GM21825 (cell line): ENCODE results near the gene CHRNA4.
"Not testable (repeated sequence)": the region's sequence is repeated elsewhere in the genome, so short reads cannot be mapped to it uniquely, and the experiment has no call there.

Experiments used
- ATAC-seq: cut with Tn5 transposase; IDR thresholded peaks from one replicate; pipeline ENCODE4 v1.9.1; 2021; ENCODE audit warnings: mild to moderate bottlenecking, moderate library complexity; ENCODE audit not compliant: unreplicated experiment

The CHRNA4 gene

DNA sequence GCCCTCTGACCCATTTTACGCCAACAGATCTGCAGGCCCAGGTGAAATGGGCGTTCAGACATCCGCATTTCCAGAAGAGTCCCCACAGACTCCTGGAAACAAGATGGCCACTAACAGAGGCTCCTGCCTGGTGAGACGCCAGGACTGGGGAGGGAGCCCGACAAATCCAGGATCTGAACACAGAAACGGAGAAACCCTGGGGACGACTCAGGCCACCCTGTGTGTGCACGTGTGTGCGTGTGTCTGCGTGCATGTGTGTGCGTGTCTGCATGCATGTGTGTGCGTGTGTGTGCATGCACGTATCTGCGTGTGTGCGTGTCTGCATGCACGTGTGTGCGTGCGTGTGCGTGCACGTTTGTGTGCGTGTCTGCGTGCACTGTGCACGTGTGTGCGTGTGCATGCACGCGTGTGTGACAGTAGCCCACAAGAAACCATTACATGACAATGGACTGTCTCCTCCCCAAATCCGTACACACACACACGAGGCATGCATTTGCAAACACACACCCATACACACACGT is 24.9 kb downstream of the CHRNA4 start:
- no peak for ATAC-seq

DNA sequence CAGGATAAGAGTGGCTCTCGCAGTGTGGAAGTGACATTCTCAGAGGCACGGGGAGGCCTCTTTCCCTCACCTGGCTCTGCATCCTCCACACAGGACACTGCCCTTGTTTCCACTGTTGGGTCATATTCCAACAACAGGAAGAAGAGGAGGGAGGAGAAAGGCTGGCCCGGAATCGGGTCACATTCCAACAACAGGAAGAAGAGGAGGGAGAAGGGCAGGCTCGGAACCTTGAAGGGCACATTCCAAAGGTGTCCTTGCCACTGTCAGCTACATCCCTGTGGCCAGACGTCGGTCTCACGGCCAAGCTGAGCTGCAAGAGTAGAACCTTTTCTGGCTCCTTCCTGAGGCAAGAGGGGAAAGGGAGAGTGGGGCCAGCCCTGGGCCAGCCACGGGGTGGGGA is 25.4 kb downstream of the CHRNA4 start:
- ATAC-seq = no peak

DNA sequence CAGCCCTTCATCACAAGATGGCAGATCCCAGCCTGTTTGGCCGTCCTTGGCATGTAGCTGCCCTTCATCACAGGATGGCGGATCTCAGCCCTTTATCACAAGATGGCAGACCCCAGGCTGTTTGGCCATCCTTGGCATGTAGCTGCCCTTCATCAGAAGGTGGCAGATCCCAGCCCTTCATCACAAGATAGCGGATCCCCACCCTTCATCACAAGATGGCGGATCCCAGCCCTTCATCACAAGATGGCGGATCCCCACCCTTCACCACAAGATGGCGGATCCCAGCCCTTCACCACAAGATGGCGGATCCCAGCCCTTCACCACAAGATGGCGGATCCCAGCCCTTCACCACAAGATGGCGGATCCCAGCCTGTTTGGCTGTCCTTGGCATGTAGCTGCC is 26.1 kb downstream of the CHRNA4 start:
- ATAC-seq = not testable (repeated sequence)

DNA sequence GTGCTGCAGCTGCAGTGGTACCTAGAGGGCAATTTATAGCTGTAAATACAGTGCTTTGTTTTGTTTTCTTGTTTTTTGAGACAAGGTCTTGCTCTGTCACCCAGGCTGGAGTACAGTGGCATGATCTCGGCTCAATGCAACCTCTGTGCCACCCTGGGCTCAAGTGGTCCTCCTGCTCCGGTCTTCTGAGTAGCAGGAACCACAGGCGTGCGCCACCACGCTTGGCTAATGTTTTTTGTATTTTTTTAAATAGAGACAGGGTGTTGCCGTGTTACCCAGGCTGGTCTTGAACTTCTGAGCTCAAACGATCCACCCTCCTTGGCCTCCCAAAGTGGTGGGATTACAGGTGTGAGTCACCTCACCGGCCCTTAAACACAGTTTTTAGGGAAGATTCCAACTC is 26.8 kb downstream of the CHRNA4 start:
- ATAC-seq = no peak

GRCh38 chr20:63333241-63333836 is 27.8 kb downstream of the CHRNA4 start:
- no peak for ATAC-seq

DNA sequence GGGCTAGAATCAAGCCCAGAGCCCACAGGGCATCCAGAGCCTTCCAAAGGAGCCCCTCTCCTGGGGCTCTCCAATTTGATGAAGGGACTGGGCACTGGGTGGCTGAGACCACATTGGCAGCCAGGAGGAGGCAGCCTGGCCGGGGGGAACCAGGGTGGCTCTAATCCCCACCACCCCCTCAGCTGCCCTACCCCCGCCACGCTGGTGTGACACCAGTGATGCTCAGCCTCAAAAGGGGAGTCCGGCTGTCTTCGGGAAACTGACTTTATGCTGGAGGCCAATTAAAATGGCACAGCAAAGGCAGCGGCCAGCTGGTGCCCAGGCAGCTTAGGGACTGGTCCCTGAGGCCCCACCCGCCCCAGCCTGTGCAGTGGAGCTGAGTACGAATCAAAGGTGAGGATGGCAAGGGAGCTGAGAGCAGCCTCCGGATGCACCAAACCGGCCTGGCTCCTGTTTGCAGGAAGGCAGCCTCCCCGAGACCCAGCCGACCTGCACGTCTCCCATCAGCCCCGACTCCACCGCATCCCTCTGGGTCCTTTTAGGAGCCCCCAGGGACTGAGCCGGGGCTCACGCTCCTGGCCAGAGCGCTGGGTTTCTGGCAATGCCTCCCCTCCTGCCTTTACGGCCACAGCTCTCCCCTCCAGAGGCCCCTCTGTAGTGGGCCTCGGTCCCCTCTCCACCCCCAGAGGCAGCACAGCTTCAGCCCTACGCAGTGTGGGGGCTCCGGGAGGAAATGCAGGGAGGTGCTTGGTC is 28.5 kb downstream of the CHRNA4 start:
- ATAC-seq = no peak

- ATAC-seq = no peak
Measured at GRCh38 chr20:63331741-63332400, 29.3 kb downstream of the CHRNA4 start.

DNA sequence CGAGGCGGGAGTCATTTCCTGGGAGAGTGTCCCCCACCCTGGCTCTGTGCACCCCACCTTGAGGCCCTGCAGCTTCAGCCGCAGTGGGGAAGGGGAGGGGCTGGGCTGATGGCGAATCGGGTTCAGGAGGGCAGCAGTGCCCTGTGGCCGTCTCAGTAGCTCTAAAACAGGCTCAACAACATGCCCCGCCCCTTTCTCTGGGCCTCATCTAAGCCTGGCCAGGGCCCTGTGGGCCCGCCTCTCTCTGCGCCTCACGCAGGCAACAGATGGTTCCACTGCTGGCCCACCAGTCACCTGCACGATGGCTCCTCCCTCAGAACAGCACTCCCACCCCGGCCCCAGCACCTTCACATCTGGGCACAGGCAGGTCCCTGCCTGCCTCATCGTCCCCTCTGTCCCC is 30.2 kb downstream of the CHRNA4 start:
- ATAC-seq = no peak

GRCh38 chr20:63330084-63330760 is 30.9 kb downstream of the CHRNA4 start:
- no peak for ATAC-seq

- no peak for ATAC-seq
Measured at GRCh38 chr20:63329331-63330083, 31.6 kb downstream of the CHRNA4 start.

DNA sequence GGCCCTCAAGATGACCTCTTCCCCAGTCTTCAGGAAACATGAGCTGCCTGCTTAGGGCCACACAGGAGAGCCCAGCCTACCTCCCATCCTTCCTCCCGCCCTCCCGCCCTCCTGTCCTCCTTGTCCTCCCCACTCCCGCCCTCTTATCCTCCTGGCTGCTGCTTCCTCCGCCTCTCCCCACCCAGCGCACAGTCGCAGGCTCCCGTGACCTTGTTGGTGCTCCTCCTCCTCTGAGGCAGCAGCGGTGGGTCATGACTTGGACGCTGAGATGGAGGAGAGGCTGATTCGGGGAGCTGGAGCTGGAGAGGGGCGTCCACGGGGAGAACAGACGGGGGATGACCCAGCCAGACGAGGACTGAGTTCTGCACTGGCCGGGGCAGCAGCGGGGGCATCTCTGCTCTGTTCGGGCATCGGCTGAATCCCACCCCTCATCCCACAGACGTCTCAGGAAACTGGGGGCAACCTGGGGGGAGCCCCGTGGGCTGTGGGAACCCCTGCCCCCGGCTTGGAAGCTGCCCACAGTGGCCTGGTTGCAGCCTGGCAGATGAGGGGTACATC is 32.4 kb downstream of the CHRNA4 start:
- no peak for ATAC-seq

DNA sequence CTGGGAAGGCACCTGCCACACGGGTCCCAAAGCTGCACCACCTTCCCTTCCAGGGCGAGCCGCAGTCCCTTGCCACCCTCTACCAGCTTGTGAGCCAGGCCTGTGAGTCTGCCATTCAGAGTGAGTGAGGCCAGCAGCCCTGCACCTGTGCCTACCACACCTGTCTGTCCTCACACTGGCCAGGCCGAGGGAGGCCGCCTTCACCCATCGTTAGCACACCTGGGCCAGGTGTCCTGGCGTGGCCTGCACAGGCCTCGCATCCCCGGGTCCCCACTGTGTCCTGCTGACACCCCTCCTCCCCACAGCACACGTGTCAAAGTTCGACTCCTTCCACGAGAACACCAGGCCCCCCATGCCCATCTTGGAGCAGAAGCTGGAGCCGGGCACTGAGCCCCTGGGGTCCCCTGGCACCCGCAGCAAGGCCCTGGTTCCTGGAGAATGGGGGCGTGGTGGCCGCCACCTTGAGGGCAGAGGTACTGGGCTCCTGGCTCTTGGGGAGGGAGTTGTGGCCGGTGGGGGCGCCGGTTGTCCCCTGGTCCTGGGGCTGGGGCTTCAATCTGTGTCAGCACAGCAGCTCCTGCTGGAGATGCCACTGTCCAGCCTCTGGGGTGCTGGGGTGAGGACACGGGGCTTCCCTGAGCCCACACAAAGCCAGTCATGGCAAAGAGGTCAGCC is 33.0 kb downstream of the CHRNA4 start:
- no peak for ATAC-seq

- no peak for ATAC-seq
Measured at GRCh38 chr20:63327231-63327745, 33.9 kb downstream of the CHRNA4 start.

- no peak for ATAC-seq
Measured at GRCh38 chr20:63326314-63327230, 34.6 kb downstream of the CHRNA4 start.

DNA sequence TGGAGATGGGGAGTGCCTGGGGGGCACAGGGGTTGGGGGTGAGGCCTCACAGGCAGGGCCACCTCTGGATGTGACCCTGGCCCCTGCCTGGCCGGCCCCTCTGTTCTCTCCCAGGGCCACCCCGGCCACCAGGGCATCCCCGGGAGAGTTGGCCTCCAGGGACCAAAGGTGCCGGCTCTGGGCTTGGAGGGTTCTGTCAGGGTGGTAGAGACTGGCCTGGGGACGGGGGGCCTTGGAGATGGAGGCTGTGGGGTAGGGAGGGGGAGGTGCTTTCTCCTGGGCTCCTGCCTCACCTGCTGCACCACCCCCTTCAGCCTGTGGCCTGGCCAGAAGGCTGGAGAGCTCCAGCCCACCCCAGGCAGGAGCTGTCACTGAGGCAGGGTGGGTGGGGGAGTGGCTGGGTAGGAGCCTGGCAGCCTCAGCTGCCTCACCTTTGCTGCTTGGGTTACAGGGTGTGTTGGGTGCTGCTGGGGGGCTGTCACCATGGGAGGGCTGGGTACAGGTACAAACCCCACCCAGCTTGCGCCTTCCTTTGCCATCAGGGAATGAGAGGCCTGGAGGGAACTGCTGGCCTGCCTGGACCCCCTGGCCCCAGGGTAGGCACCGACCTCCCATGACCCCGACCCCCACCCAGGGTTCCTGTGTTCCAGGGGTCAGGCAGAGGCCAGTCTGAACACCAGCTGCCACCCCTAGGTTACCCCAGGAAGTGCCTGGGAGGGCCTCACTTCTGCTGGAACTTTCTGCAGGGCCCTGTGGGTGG is 35.4 kb downstream of the CHRNA4 start:
- ATAC-seq = no peak

DNA sequence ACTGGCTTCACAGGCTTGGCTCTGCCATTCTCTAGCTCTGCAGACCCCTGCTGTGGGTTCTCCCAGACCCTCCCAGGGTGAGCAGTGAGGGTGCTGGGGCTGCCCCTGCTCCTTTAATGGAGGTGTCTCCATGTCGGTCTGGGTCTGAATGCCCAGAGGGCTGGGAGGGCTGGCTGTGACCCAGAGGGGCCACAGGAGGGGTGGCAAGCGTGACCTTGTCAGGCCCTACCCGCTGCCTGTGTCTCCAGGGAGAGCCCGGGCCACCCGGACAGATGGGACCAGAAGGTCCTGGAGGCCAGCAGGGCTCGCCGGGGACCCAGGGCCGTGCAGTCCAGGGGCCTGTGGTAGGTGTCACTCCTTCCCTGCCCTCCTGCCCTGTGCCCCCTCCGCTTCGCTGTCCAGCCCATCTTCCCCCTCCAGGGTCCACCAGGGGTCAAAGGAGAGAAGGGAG is 36.1 kb downstream of the CHRNA4 start:
- ATAC-seq = no peak

DNA sequence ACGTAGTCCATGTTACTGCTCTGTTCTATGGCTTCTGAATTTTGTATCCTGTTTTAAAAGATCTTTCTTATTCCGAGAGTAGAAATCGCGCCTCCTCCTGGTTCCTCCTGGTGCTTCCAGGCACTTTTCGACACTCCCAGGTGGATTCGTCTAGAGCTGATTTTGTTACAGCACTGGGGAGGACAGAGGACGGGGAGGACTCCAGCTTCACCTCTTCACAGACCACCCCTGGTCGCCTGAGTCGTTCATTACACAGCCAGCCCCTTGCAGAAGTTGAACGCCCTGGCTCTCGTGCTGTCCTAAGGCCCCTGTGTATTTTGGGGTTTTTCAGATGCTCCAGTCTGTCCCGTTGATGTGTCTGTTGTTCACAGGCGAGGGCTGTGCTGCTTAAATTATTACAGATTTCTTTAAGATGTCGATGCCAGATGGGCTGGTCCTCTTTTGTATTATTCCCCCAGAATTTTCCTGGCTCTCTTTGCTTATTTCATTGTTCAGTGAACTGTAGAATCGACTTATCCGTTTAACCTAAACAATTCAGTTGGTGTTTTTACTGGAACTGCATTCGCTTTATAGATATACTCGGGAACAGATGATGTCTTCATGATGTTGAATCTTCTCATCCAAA is 37.7 kb downstream of the CHRNA4 start:
- no peak for ATAC-seq
